Measurements from ENCODE around the gene DPM3. TPM values are rescaled to one million over a fixed set of nuclear protein-coding genes. Genes with fewer than 3 reads are reported as not detected.

DPM3 gene
- total RNA-seq, 1 experiment from 2014 or later = 73.5 TPM

DNA sequence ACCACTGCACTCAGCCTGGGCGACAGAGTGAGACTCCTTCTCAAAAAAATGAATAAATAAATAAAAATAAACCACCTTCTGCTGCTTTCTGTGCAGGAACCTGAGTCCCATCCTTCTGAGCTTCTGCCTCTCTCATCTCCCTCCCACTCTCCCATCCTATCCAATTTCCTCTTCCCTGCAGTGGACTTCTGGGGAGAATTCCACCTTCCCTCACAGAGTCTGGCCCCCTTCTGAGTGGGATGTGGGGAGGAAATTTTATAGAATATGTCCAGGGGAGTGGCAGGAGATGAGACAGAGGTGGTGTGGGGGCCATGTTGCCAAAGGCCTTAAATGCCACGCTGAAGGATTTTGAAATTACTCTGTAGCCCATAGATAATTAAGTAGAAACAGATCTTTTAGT, 18.0 kb downstream of the DPM3 start:
- TF ChIP-seq TEAD1 (CRISPR knock-in tag; IDR thresholded peaks at IDR 0.05) (no peak), CREM (CRISPR knock-in tag; IDR thresholded peaks at IDR 0.05) (no peak)
- Mint-ChIP-seq H3K27ac (no peak overlapping the region), H3K27me3 (ENCODE audit: low read depth) (peaks cover 71% of the 10 kb centered on the region), H3K9me3 (no peaks in the 10 kb centered on the region), H3K36me3 (no peaks in the 10 kb centered on the region), H3K4me1 (peaks cover 22% of the 10 kb centered on the region), H3K4me3 (no peak overlapping the region)
- DNase-seq (ENCODE audit: low spot score) = no peak
- ChIA-PET CTCF (interaction anchor here (1.0 to 12.9 kb wide), 4 partner anchors 10 to 45 kb away, joined by 3 to 152 read pairs (median 18); no protein-coding TSS in a partner anchor), POLR2A (no interaction called here)
- ATAC-seq = no peak

DNA sequence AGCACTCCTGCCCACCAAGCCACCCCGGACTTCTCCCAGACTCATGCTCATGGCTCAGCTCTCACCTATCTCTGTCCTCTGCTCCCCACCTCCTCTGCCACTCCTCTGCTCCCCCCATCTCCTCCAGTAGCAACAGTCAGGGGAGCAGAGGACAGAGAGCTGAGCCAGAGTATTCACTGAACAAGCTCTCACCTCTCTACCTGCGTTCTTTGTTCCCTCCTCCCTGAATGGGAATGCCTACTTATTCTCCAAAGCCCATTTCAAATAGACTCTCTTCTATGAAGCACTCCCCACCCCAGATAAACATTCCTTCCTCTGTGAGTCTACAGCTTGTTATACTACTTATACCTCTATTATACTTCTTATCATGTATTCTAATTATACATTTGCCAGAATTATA, 19.1 kb downstream of the DPM3 start:
- ChIA-PET CTCF (interaction anchor here (1.0 to 12.9 kb wide), 6 partner anchors 15 to 52 kb away, joined by 3 to 152 read pairs (median 4); partner anchors contain the start of gene KRTCAP2), POLR2A (interaction anchor here (0.9 kb wide), 1 partner anchor 25 kb away, joined by 3 read pairs; no protein-coding TSS in a partner anchor)
- Mint-ChIP-seq H3K4me1 (peaks cover 17% of the 10 kb centered on the region), H3K27me3 (ENCODE audit: low read depth) (peaks cover 64% of the 10 kb centered on the region), H3K36me3 (no peaks in the 10 kb centered on the region), H3K4me3 (no peak overlapping the region), H3K9me3 (no peaks in the 10 kb centered on the region), H3K27ac (no peak overlapping the region)
- ATAC-seq (no peak), DNase-seq (ENCODE audit: low spot score) (no peak)
- TF ChIP-seq NFATC4 (CRISPR knock-in tag; IDR thresholded peaks at IDR 0.05) (no peak), MXD4 (CRISPR knock-in tag; IDR thresholded peaks at IDR 0.05; ENCODE audit: borderline replicate concordance) (no peak), ZBTB21 (CRISPR knock-in tag; IDR thresholded peaks at IDR 0.05; ENCODE audit: borderline replicate concordance) (no peak), PRRX2 (CRISPR knock-in tag; IDR thresholded peaks at IDR 0.05) (no peak), ZNF396 (CRISPR knock-in tag; IDR thresholded peaks at IDR 0.05; ENCODE audit: borderline replicate concordance) (no peak), GABPB1 (CRISPR knock-in tag; IDR thresholded peaks at IDR 0.05) (no peak), GRHL2 (CRISPR knock-in tag; IDR thresholded peaks at IDR 0.05; ENCODE audit: insufficient replicate concordance, severe bottlenecking) (no peak), IRF2 (CRISPR knock-in tag; IDR thresholded peaks at IDR 0.05; ENCODE audit: borderline replicate concordance, low read depth) (no peak), TEAD1 (CRISPR knock-in tag; IDR thresholded peaks at IDR 0.05) (no peak), TP53 (CRISPR knock-in tag; IDR thresholded peaks at IDR 0.05) (no peak), HMGA2 (CRISPR knock-in tag; IDR thresholded peaks at IDR 0.05) (no peak)
- TF ChIP-seq, protein P1, sequence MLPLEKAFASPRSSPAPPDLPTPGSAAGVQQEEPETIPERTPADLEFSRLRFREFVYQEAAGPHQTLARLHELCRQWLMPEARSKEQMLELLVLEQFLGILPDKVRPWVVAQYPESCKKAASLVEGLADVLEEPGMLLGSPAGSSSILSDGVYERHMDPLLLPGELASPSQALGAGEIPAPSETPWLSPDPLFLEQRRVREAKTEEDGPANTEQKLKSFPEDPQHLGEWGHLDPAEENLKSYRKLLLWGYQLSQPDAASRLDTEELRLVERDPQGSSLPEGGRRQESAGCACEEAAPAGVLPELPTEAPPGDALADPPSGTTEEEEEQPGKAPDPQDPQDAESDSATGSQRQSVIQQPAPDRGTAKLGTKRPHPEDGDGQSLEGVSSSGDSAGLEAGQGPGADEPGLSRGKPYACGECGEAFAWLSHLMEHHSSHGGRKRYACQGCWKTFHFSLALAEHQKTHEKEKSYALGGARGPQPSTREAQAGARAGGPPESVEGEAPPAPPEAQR (CRISPR knock-in tag; IDR thresholded peaks at IDR 0.05) = no peak
- TF ChIP-seq, protein P2, sequence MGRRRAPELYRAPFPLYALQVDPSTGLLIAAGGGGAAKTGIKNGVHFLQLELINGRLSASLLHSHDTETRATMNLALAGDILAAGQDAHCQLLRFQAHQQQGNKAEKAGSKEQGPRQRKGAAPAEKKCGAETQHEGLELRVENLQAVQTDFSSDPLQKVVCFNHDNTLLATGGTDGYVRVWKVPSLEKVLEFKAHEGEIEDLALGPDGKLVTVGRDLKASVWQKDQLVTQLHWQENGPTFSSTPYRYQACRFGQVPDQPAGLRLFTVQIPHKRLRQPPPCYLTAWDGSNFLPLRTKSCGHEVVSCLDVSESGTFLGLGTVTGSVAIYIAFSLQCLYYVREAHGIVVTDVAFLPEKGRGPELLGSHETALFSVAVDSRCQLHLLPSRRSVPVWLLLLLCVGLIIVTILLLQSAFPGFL (CRISPR knock-in tag; IDR thresholded peaks at IDR 0.05; ENCODE audit: borderline replicate concordance) = no peak
- TF ChIP-seq, protein P3, sequence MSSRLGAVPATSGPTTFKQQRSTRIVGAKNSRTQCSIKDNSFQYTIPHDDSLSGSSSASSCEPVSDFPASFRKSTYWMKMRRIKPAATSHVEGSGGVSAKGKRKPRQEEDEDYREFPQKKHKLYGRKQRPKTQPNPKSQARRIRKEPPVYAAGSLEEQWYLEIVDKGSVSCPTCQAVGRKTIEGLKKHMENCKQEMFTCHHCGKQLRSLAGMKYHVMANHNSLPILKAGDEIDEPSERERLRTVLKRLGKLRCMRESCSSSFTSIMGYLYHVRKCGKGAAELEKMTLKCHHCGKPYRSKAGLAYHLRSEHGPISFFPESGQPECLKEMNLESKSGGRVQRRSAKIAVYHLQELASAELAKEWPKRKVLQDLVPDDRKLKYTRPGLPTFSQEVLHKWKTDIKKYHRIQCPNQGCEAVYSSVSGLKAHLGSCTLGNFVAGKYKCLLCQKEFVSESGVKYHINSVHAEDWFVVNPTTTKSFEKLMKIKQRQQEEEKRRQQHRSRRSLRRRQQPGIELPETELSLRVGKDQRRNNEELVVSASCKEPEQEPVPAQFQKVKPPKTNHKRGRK (CRISPR knock-in tag; IDR thresholded peaks at IDR 0.05; ENCODE audit: borderline replicate concordance) = no peak
- TF ChIP-seq, protein P4, sequence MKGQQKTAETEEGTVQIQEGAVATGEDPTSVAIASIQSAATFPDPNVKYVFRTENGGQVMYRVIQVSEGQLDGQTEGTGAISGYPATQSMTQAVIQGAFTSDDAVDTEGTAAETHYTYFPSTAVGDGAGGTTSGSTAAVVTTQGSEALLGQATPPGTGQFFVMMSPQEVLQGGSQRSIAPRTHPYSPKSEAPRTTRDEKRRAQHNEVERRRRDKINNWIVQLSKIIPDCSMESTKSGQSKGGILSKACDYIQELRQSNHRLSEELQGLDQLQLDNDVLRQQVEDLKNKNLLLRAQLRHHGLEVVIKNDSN (CRISPR knock-in tag; IDR thresholded peaks at IDR 0.05) = no peak
- TF ChIP-seq, protein P5, sequence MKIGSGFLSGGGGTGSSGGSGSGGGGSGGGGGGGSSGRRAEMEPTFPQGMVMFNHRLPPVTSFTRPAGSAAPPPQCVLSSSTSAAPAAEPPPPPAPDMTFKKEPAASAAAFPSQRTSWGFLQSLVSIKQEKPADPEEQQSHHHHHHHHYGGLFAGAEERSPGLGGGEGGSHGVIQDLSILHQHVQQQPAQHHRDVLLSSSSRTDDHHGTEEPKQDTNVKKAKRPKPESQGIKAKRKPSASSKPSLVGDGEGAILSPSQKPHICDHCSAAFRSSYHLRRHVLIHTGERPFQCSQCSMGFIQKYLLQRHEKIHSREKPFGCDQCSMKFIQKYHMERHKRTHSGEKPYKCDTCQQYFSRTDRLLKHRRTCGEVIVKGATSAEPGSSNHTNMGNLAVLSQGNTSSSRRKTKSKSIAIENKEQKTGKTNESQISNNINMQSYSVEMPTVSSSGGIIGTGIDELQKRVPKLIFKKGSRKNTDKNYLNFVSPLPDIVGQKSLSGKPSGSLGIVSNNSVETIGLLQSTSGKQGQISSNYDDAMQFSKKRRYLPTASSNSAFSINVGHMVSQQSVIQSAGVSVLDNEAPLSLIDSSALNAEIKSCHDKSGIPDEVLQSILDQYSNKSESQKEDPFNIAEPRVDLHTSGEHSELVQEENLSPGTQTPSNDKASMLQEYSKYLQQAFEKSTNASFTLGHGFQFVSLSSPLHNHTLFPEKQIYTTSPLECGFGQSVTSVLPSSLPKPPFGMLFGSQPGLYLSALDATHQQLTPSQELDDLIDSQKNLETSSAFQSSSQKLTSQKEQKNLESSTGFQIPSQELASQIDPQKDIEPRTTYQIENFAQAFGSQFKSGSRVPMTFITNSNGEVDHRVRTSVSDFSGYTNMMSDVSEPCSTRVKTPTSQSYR (CRISPR knock-in tag; IDR thresholded peaks at IDR 0.05) = no peak
- TF ChIP-seq, protein P6, sequence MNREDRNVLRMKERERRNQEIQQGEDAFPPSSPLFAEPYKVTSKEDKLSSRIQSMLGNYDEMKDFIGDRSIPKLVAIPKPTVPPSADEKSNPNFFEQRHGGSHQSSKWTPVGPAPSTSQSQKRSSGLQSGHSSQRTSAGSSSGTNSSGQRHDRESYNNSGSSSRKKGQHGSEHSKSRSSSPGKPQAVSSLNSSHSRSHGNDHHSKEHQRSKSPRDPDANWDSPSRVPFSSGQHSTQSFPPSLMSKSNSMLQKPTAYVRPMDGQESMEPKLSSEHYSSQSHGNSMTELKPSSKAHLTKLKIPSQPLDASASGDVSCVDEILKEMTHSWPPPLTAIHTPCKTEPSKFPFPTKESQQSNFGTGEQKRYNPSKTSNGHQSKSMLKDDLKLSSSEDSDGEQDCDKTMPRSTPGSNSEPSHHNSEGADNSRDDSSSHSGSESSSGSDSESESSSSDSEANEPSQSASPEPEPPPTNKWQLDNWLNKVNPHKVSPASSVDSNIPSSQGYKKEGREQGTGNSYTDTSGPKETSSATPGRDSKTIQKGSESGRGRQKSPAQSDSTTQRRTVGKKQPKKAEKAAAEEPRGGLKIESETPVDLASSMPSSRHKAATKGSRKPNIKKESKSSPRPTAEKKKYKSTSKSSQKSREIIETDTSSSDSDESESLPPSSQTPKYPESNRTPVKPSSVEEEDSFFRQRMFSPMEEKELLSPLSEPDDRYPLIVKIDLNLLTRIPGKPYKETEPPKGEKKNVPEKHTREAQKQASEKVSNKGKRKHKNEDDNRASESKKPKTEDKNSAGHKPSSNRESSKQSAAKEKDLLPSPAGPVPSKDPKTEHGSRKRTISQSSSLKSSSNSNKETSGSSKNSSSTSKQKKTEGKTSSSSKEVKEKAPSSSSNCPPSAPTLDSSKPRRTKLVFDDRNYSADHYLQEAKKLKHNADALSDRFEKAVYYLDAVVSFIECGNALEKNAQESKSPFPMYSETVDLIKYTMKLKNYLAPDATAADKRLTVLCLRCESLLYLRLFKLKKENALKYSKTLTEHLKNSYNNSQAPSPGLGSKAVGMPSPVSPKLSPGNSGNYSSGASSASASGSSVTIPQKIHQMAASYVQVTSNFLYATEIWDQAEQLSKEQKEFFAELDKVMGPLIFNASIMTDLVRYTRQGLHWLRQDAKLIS (CRISPR knock-in tag; IDR thresholded peaks at IDR 0.05; ENCODE audit: borderline replicate concordance) = no peak

Data from WTC11 (cell line).